GM12878 (cell line): ENCODE results near the gene VTI1A. TPM values are rescaled to one million over a fixed set of nuclear protein-coding genes. Genes with fewer than 3 reads are reported as not detected.

Experiments used
- ATF3 ChIP-seq: IDR thresholded peaks from 2 replicates; pipeline ENCODE4 v1.6.1; 2011; ENCODE audit warnings: low read depth, mild to moderate bottlenecking, low read length, moderate library complexity, borderline replicate concordance; ENCODE audit errors: extremely low read depth
- CREB1 ChIP-seq: IDR thresholded peaks from 2 replicates; pipeline ENCODE4 v1.6.1; 2012; ENCODE audit warnings: low read depth, mild to moderate bottlenecking, inconsistent platforms
- ELK1 ChIP-seq: IDR thresholded peaks from 2 replicates; pipeline ENCODE4 v1.6.1; 2012; ENCODE audit warnings: low read depth, low read length, improper control_type of control experiment
- MXI1 ChIP-seq: fragments of 150-350 bp; IDR thresholded peaks from 2 replicates; pipeline ENCODE4 v1.6.1; 2011; ENCODE audit warnings: low read depth, mild to moderate bottlenecking, inconsistent platforms, low read length, improper control_type of control experiment
- NR2C2 ChIP-seq: IDR thresholded peaks from 2 replicates; pipeline ENCODE4 v1.6.1; 2011; ENCODE audit warnings: borderline replicate concordance, low read depth; ENCODE audit not compliant: control insufficient read depth, insufficient read length
- PBX3 ChIP-seq: IDR thresholded peaks from 2 replicates; pipeline ENCODE4 v1.6.1; 2011; ENCODE audit warnings: mild to moderate bottlenecking, low read depth, low read length, moderate library complexity; ENCODE audit not compliant: insufficient replicate concordance
- PKNOX1 ChIP-seq: fragments of 450-650 bp; IDR thresholded peaks from 2 replicates; pipeline ENCODE4 v1.6.1; 2016; ENCODE audit warnings: mild to moderate bottlenecking
- SMARCA5 ChIP-seq: fragments of 450-650 bp; IDR thresholded peaks from 2 replicates; pipeline ENCODE4 v1.6.1; 2017; ENCODE audit warnings: mild to moderate bottlenecking
- SPI1 ChIP-seq: IDR thresholded peaks from 2 replicates; pipeline ENCODE4 v1.6.1; 2011; ENCODE audit warnings: low read depth, mild to moderate bottlenecking, low read length, moderate library complexity, borderline replicate concordance; ENCODE audit not compliant: insufficient read depth
- polyA plus RNA-seq, 11 experiments: library from polyadenylated mRNA; depleted of rRNA in 4 of 11; unstranded in 6 of 11; stranded (reverse) in 5 of 11; fragments of >200 nt; fragmentation: Nextera tagmentation in 4 of 11; fragmentation: Illumina TruSeq in 1 of 11; extraction: Ambion mirVana in 4 of 11; extraction: Trizol in 1 of 11; gene quantifications; 1 replicate in 1 of 11; 2 replicates in 10 of 11; pipeline versions ENCODE4 v1.2.1 to v1.2.3, GENCODE V29; 2011 to 2016; ENCODE audit warnings: inconsistent platforms in 2 of 11, missing spikeins in 2 of 11, low read depth in 1 of 11
- total RNA-seq, 4 experiments: library from RNA; depleted of rRNA in 3 of 4; stranded (reverse); fragments of >200 nt in 3 of 4; fragmentation: Illumina TruSeq in 1 of 4; extraction: Trizol in 1 of 4; gene quantifications; 2 replicates each; pipeline versions ENCODE4 v1.2.1 to v1.2.3, GENCODE V29; 2013 to 2021

Gene VTI1A
- total and polyA plus RNA-seq, 10 of the 15 experiments (the other 5 are each of a cell fraction or from before 2014, with no cell fraction given) = 12.4 to 43.2 (median 27.5) TPM

- TF ChIP-seq PBX3 (no peak), ELK1 (no peak), SPI1 (no peak), SMARCA5 (no peak), MXI1 (no peak), PKNOX1 (no peak), CREB1 (no peak), ATF3 (no peak), NR2C2 (no peak)
Observed at GRCh38 chr10:112810711-112811151, 363.7 kb downstream of the VTI1A start (continued).
